Measurements from ENCODE around the gene MSANTD1. TPM values are rescaled to one million over a fixed set of nuclear protein-coding genes. Genes with fewer than 3 reads are reported as not detected.

The MSANTD1 gene
- total RNA-seq, 1 experiment from 2014 or later: 0.71 TPM

- ChIA-PET POLR2A (interaction anchor here (0.7 kb wide), 1 partner anchor 29 kb away, joined by 3 read pairs; no protein-coding TSS in a partner anchor), RAD21 (ENCODE audit: low non-redundant PET in 1 of 2, low total read pairs in 2 of 2, uncharacterized antibody in 2 of 2, unreplicated experiment in 2 of 2) (no interaction called here)
Observed at GRCh38 chr4:3295837-3296624, 47.1 kb downstream of the MSANTD1 start.

More at GRCh38 chr4:3295837-3296624, 47.1 kb downstream of the MSANTD1 start:
- no peaks in the 10 kb centered on the region for H3K9me2 ChIP-seq (ENCODE audit: insufficient read depth)
- ATAC-seq (no peak), DNase-seq (ENCODE audit: low read depth, low spot score) (no peak)
- H3K9ac ChIP-seq (ENCODE audit: low read length): no peak overlapping the region
- no peak overlapping the region for H3K4me2 ChIP-seq (ENCODE audit: low read length)
- TSS peak; percentile 35 for BruUV-seq (replicated peaks)
- H4K20me1 ChIP-seq (ENCODE audit: insufficient read depth): no peaks in the 10 kb centered on the region
- no peaks in the 10 kb centered on the region; a peak in 1 of 4 replicates for H3K9me3 ChIP-seq (ENCODE audit: control insufficient read depth in 1 of 2, insufficient read depth in 1 of 2, low read depth in 1 of 2, low read length in 2 of 2)
- CTCF ChIA-PET: no interaction called here
- no peak overlapping the region for H3K4me3 ChIP-seq (replicated peaks in 1 of 2; ENCODE audit: low read depth in 1 of 2, low read length in 2 of 2)
- H3K36me3 ChIP-seq (ENCODE audit: control insufficient read depth in 1 of 2, insufficient read depth in 2 of 2, low read length in 2 of 2): no peaks in the 10 kb centered on the region
- peaks cover 11 to 21% of the 10 kb centered on the region in 2 experiments for H3K4me1 ChIP-seq (ENCODE audit: control insufficient read depth in 1 of 2, insufficient read depth in 2 of 2, low read length in 2 of 2)
- H3K27ac ChIP-seq (ENCODE audit: low read depth, low read length): no peak overlapping the region
- no peak overlapping the region for H2AFZ ChIP-seq (ENCODE audit: low read depth, low read length, poor library complexity, severe bottlenecking)
- H3K27me3 ChIP-seq (ENCODE audit: insufficient read depth, low read length): no peaks in the 10 kb centered on the region
- H3K79me2 ChIP-seq (ENCODE audit: insufficient read depth, low read length): peaks cover 22% of the 10 kb centered on the region
- intact Hi-C loops (cut with micrococcal nuclease): no loop called here
- TF ChIP-seq ZBTB33 (IDR thresholded peaks at IDR 0.05; ENCODE audit: extremely low read depth, insufficient replicate concordance, low read length) (no peak), EGR1 (IDR thresholded peaks at IDR 0.05; ENCODE audit: low read depth) (no peak), EZH2phosphoT487 (IDR thresholded peaks at IDR 0.05; ENCODE audit: borderline replicate concordance) (no peak), JUND (IDR thresholded peaks at IDR 0.05) (no peak), CEBPB (IDR thresholded peaks at IDR 0.05; ENCODE audit: low read depth) (no peak), POLR2AphosphoS5 (IDR thresholded peaks at IDR 0.05; ENCODE audit: low read depth, low read length) (no peak), ZFX (IDR thresholded peaks at IDR 0.05) (no peak), ELF1 (IDR thresholded peaks at IDR 0.05; ENCODE audit: borderline replicate concordance, low read depth) (no peak), ZNF274 (IDR thresholded peaks at IDR 0.05; ENCODE audit: low read depth, low read length) (no peak), YY1 (IDR thresholded peaks at IDR 0.05; ENCODE audit: extremely low read depth, insufficient replicate concordance, low read depth, low read length) (no peak), CTCF (IDR thresholded peaks at IDR 0.05 in 2 of 3, conservative IDR thresholded peaks at IDR 0.05 in 1 of 3; ENCODE audit: borderline replicate concordance in 1 of 3, insufficient read depth in 1 of 3, low read depth in 2 of 3, low read length in 2 of 3) (no peak), EZH2 (IDR thresholded peaks at IDR 0.05) (no peak), RAD21 (IDR thresholded peaks at IDR 0.05; ENCODE audit: low read depth) (no peak), TCF7L2 (IDR thresholded peaks at IDR 0.05; ENCODE audit: borderline replicate concordance, extremely low read depth, insufficient read depth, insufficient read length) (no peak)
- TF ChIP-seq, protein P1, sequence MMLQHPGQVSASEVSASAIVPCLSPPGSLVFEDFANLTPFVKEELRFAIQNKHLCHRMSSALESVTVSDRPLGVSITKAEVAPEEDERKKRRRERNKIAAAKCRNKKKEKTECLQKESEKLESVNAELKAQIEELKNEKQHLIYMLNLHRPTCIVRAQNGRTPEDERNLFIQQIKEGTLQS (IDR thresholded peaks at IDR 0.05): no peak
- TF ChIP-seq, protein P2, sequence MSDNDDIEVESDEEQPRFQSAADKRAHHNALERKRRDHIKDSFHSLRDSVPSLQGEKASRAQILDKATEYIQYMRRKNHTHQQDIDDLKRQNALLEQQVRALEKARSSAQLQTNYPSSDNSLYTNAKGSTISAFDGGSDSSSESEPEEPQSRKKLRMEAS (IDR thresholded peaks at IDR 0.05): no peak

Measured in HCT116 (cell line).